Activated B cell treated with CpG ODN at 0.5 μM for 24 hours (primary cell): ENCODE data around the gene IFFO2. TPM values are rescaled to one million over a fixed set of nuclear protein-coding genes. Genes with fewer than 3 reads are reported as not detected.

Experiments
- ATAC-seq: fragments of 200-7000 bp; cut with Tn5 transposase; one replicate; pipeline ENCODE4 v1.10.0; 2021; ENCODE audit warnings: low read depth, mild to moderate bottlenecking, moderate library complexity
- CTCF ChIA-PET: fragments of 350-600 bp; sonication (Branson Sonifier 250); formaldehyde crosslinking; loops from one replicate; lab custom pipeline; 2021; ENCODE audit warnings: antibody characterized with exemption; lab: Charles Lee
- POLR2A ChIA-PET: fragments of 350-600 bp; sonication (Branson Sonifier 250); formaldehyde crosslinking; loops from one replicate; lab custom pipeline; 2021; ENCODE audit warnings: antibody characterized with exemption; lab: Charles Lee
- DNase-seq: peaks from one replicate; pipeline ENCODE4 v3.0.0; 2022
- H3K27ac Mint-ChIP-seq: one replicate; pipeline ENCODE4 v1.8.0; 2020; ENCODE audit warnings: mixed read lengths
- H3K27me3 Mint-ChIP-seq: one replicate; pipeline ENCODE4 v1.8.0; 2021; ENCODE audit warnings: mixed read lengths
- H3K36me3 Mint-ChIP-seq: one replicate; pipeline ENCODE4 v1.8.0; 2021; ENCODE audit warnings: low read depth, mixed read lengths
- H3K4me1 Mint-ChIP-seq: one replicate; pipeline ENCODE4 v1.8.0; 2021; ENCODE audit warnings: mixed read lengths
- H3K4me3 Mint-ChIP-seq: one replicate; pipeline ENCODE4 v1.8.0; 2020; ENCODE audit warnings: mild to moderate bottlenecking, mixed read lengths
- H3K9me3 Mint-ChIP-seq: one replicate; pipeline ENCODE4 v1.8.0; 2020; ENCODE audit warnings: mixed read lengths
- CTCF ChIP-seq: fragments of 200-600 bp; IDR thresholded peaks from one replicate; pipeline ENCODE4 v1.8.0; 2022; ENCODE audit warnings: antibody characterized with exemption, mild to moderate bottlenecking
- intact Hi-C: fragments of 100-400 bp; cut with micrococcal nuclease; formaldehyde crosslinking; loops from one replicate; pipeline ENCODE4 v1.15.1; 2024
- total RNA-seq: library from RNA; stranded (reverse); gene quantifications from 2 replicates; pipeline ENCODE4 v1.2.3, GENCODE V29; 2022

The IFFO2 gene
- total RNA-seq, 1 donor from 2014 or later, result 13.0 TPM

- TF ChIP-seq CTCF, result no peak
- no peak for DNase-seq
- Mint-ChIP-seq H3K4me3 (no peak overlapping the region), H3K9me3 (no peaks in the 10 kb centered on the region), H3K27ac (no peak overlapping the region), H3K36me3 (no peaks in the 10 kb centered on the region), H3K4me1 (no peaks in the 10 kb centered on the region), H3K27me3 (no peaks in the 10 kb centered on the region)
- intact Hi-C loops, result no loop called here
- ChIA-PET POLR2A (no interaction called here), CTCF (no interaction called here)
- no peak for ATAC-seq
These were observed 100.0 kb downstream of the IFFO2 start for GRCh38 chr1:18856435-18856834.

GRCh38 chr1:18855573-18855972 is 100.9 kb downstream of the IFFO2 start:
- H3K4me1 Mint-ChIP-seq, result no peaks in the 10 kb centered on the region
- intact Hi-C loops, result no loop called here
- H3K27me3 Mint-ChIP-seq, result no peaks in the 10 kb centered on the region
- H3K36me3 Mint-ChIP-seq, result no peaks in the 10 kb centered on the region
- DNase-seq (no peak), ATAC-seq (no peak)
- CTCF ChIA-PET, result no interaction called here
- no peaks in the 10 kb centered on the region for H3K9me3 Mint-ChIP-seq
- POLR2A ChIA-PET, result no interaction called here
- TF ChIP-seq CTCF, result no peak
- no peak overlapping the region for H3K4me3 Mint-ChIP-seq
- H3K27ac Mint-ChIP-seq, result no peak overlapping the region

- ChIA-PET CTCF (no interaction called here), POLR2A (no interaction called here)
- no peaks in the 10 kb centered on the region for H3K4me1 Mint-ChIP-seq
- H3K27me3 Mint-ChIP-seq, result no peaks in the 10 kb centered on the region
- TF ChIP-seq CTCF, result no peak
- DNase-seq (no peak), ATAC-seq (no peak)
- H3K27ac Mint-ChIP-seq, result no peak overlapping the region
- no peaks in the 10 kb centered on the region for H3K36me3 Mint-ChIP-seq
- no peaks in the 10 kb centered on the region for H3K9me3 Mint-ChIP-seq
- H3K4me3 Mint-ChIP-seq, result no peak overlapping the region
- intact Hi-C loops, result no loop called here
These were observed 102.0 kb downstream of the IFFO2 start for GRCh38 chr1:18854331-18855025.

Other genes with a start within 250 kb of the IFFO2 start
- not detected in 2 replicates for gene TAS1R2, start 97.0 kb downstream of the IFFO2 start, total RNA-seq
- 6.5 and 7.1 TPM in 2 replicates for gene ALDH4A1, start 54.1 kb downstream of the IFFO2 start, total RNA-seq